Adipose tissue (tissue), 3 donors: ENCODE measurements around the gene MAP2K5. TPM values are rescaled to one million over a fixed set of nuclear protein-coding genes. Genes with fewer than 3 reads are reported as not detected.

Experiments used
- H3K27ac ChIP-seq: one replicate; pipeline ENCODE4 v1.5.1; 2013; ENCODE audit warnings: low read depth, low read length
- WGBS, 3 donors: extraction: QIAGEN DNeasy Blood & Tissue Kit; methylation state at CpG; one replicate each; pipeline ENCODE4 v1.1.7; 2013; 5-methylcytosine and 5-hydroxymethylcytosine counted together
- polyA plus RNA-seq, 3 donors: library from polyadenylated mRNA; stranded (reverse); fragments of 200-250 nt; gene quantifications; one replicate each; pipeline ENCODE4 v1.2.3, GENCODE V29; 2013
- donor health status: healthy with polysubstance abuse.
- donor health status: Bipolar disorder and iron deficiency.
- donor health status: healthy.

MAP2K5 gene
- polyA plus RNA-seq, 3 donors = 10.3 to 13.3 (median 10.7) TPM

DNA sequence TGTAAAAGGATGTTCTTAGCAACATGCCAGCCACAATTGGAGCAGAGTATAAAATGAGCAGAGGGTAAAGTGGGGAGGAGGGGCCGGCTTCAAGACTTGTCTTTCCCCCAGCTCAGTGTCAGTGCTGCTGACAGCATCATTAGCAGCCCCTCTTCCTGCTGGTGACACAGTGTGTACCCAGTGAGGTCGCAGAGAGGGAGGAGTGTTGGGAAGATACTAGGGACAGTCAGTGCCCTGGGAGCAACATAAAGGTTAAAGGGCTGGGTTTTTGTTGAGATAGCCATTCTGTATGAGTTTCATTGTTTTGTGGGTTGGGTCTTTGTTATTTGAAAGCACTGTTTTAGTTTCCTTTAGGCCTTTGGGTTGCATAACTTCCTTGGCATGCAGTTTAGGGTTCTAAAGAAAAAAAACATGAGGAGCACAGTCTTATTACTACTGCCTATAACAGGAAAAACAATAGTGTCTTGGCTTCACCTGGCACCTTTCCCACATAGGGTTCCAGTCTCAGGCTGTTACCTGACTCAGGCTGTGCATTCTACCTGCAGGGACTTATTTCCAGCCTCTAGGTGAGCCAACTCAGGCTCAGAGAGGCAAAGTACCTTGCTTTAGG lies 188.7 kb downstream of the MAP2K5 start:
- no peak overlapping the region for H3K27ac ChIP-seq
- WGBS, 3 donors = 45 to 62% (median 55%) methylated on average over 2 of the region's 2 CpGs

DNA sequence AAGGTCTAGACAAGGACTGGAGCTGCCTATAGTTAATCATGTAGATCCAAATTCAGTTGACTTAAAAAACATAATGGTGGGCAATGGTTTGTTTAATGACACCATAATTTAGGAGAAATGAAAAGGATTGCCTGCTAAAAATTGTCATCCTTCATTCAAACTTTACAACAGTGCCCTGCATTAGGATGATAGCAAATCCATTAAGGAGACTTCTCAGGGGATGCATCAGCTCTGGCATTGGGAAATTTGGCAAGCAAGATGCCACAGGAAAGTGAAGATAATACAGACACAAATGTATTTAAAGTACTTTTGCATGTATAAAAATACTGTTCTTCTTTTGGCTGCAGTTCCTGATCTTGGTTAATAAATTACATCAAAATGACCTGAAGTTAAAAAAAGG lies 189.7 kb downstream of the MAP2K5 start:
- H3K27ac ChIP-seq = no peak overlapping the region

- no peak overlapping the region for H3K27ac ChIP-seq
- WGBS, 3 donors = 77 to 89% (median 89%) methylated on average over 14 of the region's 14 CpGs
Observed at GRCh38 chr15:67732671-67733374, 190.3 kb downstream of the MAP2K5 start.

GRCh38 chr15:67735896-67736295 lies 193.4 kb downstream of the MAP2K5 start:
- no peak overlapping the region for H3K27ac ChIP-seq
- 13 to 21% (median 19%) methylated on average over 2 of the region's 2 CpGs for WGBS, 3 donors

GRCh38 chr15:67736810-67737209 lies 194.3 kb downstream of the MAP2K5 start:
- WGBS, 3 donors = 85 to 92% (median 90%) methylated on average over 2 of the region's 2 CpGs
- no peak overlapping the region for H3K27ac ChIP-seq

DNA sequence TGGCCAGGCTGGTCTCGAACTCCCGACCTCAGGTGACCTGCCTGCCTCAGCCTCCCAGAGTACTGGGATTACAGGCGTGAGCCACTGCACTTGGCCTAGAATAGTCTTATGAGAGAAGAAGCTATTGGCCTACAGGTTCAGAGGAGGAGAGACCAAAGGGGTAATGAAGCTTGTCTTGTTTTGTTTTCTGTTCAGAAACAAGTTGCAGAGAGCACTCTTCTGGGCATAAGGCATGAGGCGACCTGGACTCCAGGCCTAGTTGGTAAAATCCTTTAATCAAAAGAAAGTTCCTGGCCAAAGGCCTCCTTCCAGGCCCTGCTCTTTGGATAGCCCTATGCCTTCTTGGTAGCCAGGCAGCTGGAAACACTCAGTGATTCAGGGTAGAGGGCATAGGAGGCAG lies 195.6 kb downstream of the MAP2K5 start:
- WGBS, 3 donors = 68 to 74% (median 72%) methylated on average over 4 of the region's 4 CpGs
- no peak overlapping the region for H3K27ac ChIP-seq

DNA sequence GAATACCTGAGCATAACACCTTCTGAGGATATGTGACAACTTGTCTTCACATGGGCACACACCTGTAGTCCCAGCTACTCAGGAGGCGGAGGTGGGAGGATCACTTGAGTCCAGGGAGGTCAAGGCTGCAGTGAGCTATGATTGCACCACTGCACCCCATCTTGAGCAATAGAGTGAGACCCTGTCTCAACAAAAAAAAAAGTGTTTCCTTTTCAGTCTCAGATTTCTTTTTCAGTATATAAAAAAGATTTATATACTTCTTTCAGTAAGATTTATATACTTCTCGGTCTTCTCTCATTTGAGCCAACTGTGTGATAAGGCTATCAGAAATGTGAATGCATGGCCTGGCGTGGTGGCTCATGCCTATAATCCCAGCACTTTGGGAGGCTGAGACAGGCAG lies 197.9 kb downstream of the MAP2K5 start:
- WGBS, 3 donors = 95 to 99% (median 95%) methylated on average over 3 of the region's 3 CpGs

GRCh38 chr15:67741308-67741707 lies 198.8 kb downstream of the MAP2K5 start:
- 46 to 88% (median 53%) methylated on average over 2 of the region's 2 CpGs for WGBS, 3 donors
- no peak overlapping the region for H3K27ac ChIP-seq

More for the DNA sequence above, 197.9 kb downstream of the MAP2K5 start:
- H3K27ac ChIP-seq = no peak overlapping the region

DNA sequence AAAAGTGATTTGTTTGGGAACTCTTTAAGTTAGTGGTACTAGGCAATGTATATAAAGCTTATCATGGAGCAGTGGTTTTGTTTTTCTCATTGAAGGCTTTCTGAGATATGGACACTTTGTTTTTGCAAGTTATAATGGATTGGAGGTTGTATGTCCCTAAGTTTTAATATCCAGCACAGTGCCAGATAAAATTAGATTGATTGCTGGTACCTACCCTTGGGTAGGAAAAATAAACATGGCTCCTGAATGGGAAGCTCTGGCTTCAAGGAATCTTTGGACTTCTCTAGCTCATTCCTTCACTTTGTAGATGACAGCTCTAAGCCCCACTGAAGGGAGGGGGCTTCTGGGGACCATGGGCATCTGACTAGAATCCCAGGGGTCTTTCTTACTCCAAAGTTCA lies 201.1 kb downstream of the MAP2K5 start:
- H3K27ac ChIP-seq = no peak overlapping the region

- H3K27ac ChIP-seq = no peak overlapping the region
- 48 to 81% (median 66%) methylated on average over 1 of the region's 1 CpG for whole genome bisulfite sequencing, 3 donors
Observed at GRCh38 chr15:67744331-67745072, 202.0 kb downstream of the MAP2K5 start.

DNA sequence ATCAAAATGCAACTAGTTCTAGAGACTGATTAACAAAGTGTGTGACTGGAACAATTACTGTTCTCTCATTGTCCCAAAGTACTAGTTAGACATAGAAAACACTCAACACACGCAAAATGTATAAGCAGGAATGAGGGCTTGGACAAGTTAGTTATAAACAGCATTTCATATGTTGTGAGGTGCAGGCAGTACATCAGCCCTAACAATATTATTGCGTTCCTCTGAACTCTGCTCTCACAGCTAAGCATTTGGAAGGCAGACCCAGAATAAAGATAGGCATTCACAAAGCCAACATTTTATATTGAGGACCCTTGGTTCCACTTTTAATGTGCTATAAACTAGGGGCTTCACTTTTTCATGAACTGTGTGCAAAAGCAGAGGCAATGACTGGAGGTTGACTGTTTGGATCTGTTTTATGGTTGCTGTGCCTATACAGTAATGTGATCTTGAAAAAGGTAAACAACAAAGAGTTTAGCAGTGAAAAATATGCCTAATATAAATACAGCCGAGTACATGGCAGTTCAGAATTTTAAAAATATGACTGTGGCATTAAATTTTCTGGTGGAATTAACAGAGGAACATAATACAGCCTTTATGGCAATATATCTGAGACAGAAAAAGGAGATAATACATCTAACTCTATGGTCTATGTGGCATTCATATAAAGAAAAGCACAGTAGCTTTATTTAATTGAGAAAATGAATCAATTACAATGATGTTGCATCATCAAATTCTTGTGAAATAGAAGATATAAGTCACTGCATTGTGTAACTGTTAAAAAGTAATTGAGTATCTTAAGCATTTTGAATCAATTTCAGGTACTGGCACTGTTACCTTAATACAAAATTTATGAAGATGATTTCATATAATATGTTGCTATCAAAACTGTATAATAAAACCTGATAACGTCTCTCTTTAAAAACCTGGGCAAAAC lies 202.8 kb downstream of the MAP2K5 start:
- no peak overlapping the region for H3K27ac ChIP-seq
- 84 to 91% (median 88%) methylated on average over 4 of the region's 4 CpGs for WGBS, 3 donors

DNA sequence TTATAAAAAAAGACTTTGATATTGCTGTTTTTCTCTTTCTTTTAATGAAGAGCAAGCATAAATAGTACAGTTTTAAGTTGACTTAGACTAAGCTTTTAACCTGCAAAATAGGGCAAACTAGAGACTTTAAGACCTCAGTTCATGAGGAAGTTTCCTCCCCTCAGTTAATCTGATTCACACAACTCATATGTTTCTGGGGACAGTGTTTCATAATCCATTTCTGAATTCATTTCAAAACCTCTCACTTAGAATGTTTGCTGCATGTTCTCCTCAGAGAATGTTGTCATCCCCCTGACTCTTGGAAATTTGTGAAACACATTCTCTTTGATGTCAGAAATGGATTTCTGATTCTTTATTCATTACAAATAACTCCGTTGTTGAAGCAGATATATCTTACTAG lies 203.5 kb downstream of the MAP2K5 start:
- 33 to 58% (median 37%) methylated on average over 1 of the region's 1 CpG for WGBS, 3 donors
- no peak overlapping the region for H3K27ac ChIP-seq

GRCh38 chr15:67746450-67746849 lies 203.9 kb downstream of the MAP2K5 start:
- H3K27ac ChIP-seq = no peak overlapping the region
- WGBS, 3 donors = 68 to 82% (median 69%) methylated on average over 4 of the region's 4 CpGs

DNA sequence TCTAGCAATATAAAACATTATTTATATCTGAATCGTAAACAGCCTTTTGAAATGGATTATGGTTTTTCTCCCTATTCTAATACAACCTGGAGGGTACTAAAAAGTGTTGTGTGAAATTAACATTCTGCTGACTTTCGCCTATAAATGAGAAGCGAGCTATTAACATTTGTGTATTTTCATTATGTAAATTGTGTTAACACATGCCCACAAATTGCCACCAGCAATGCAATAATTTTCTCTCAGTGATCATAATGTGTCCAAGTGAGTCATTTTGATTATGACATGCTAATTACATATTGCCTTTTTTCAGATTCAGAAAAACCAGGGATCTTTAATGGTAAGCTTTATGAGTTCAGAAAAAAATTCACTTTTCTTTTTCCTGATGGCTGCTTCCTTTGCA lies 205.4 kb downstream of the MAP2K5 start:
- WGBS, 3 donors = 93 to 99% (median 98%) methylated on average over 3 of the region's 3 CpGs
- no peak overlapping the region for H3K27ac ChIP-seq

DNA sequence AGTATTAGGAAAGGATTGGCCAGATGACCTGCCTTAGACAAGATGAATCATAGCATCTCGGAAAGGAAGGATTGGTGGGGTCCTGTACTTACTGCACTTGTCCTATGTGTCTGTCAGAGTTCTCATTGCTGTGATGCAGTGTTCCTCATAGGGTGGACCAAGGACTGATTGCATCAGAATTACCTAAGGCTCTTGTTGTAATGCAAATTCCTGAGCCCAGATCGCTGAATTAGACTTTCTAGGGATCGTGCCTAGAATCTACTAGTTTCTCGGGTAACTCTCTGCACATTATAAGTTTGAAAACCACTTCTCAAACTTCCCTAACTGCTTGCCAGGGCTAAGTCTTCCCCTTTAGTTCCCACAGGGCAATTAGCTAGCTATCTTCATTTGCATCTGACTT lies 207.9 kb downstream of the MAP2K5 start:
- WGBS, 3 donors = 62 to 89% (median 71%) methylated on average over 4 of the region's 4 CpGs
- H3K27ac ChIP-seq = no peak overlapping the region

DNA sequence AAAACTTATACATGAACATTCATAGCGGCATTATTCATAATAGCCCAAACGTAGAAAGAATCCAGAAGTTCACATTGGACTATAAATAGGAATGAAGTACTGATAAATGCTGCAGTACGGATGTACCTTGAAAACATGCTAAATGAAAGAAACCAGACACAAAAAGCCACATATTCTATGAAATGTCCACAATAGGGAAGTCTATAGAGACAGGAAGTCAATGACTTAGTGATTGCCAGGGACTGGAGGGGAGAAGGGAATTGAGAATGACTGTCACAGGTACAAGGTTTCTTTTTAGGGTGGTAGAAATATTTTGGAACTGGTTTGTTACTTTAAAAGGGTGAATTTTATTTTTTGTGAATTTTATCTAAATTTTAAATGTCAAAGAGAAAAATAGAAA lies 211.4 kb downstream of the MAP2K5 start:
- H3K27ac ChIP-seq = no peak overlapping the region
- WGBS, 3 donors = 79 to 90% (median 82%) methylated on average over 3 of the region's 3 CpGs

- H3K27ac ChIP-seq = no peak overlapping the region
- WGBS, 3 donors = 92 to 97% (median 93%) methylated on average over 1 of the region's 1 CpG
Observed at GRCh38 chr15:67755264-67755663, 212.8 kb downstream of the MAP2K5 start.

- WGBS, 3 donors = 76 to 95% (median 94%) methylated on average over 1 of the region's 1 CpG
Observed at GRCh38 chr15:67755936-67756335, 213.4 kb downstream of the MAP2K5 start.

More at GRCh38 chr15:67755936-67756335, 213.4 kb downstream of the MAP2K5 start:
- no peak overlapping the region for H3K27ac ChIP-seq
